NCI-H2081 treated with DMSO at 0.1 percent for 48 hours (cell line): ENCODE results near the gene SPTBN4.

Source experiments
- DNase-seq: peaks from one replicate; lab custom pipeline; 2025; lab: John Stamatoyannopoulos, UW

The SPTBN4 gene

GRCh38 chr19:40604647-40605215 is 137.9 kb downstream of the SPTBN4 start:
- no peak for DNase-seq

DNA sequence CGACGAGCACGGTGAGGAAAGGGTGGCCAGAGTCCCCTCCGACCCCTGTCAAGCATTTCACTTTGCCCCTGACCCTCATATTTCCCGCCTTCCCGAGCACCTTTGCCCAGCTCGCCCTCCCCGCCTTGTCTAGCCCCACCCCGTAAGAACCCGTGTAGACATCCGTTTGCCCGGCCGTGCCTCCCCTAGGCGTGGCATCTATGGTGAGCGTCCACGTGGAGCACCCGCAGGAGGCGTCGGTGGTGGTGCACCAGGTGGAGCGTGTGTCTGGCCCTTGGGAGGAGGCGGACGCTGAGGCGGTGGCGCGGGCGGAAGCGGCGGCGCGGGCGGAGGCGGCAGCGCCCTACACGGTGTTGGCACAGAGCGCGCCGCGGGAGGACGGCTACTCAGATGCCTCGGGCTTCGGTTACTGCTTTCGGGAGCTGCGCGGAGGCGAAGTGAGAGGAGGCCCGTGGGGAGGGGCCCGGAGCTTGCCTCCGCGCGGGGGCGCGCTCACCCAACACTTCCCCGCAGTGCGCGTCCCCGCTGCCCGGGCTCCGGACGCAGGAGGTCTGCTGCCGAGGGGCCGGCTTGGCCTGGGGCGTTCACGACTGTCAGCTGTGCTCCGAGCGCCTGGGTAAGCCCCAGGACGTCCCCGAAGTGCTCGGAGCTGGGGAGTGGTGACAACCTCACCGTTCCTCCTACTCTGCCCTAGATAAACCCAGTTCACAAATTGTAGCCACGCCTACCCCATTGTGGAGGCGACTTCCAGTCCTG is 138.6 kb downstream of the SPTBN4 start:
- no peak for DNase-seq

DNA sequence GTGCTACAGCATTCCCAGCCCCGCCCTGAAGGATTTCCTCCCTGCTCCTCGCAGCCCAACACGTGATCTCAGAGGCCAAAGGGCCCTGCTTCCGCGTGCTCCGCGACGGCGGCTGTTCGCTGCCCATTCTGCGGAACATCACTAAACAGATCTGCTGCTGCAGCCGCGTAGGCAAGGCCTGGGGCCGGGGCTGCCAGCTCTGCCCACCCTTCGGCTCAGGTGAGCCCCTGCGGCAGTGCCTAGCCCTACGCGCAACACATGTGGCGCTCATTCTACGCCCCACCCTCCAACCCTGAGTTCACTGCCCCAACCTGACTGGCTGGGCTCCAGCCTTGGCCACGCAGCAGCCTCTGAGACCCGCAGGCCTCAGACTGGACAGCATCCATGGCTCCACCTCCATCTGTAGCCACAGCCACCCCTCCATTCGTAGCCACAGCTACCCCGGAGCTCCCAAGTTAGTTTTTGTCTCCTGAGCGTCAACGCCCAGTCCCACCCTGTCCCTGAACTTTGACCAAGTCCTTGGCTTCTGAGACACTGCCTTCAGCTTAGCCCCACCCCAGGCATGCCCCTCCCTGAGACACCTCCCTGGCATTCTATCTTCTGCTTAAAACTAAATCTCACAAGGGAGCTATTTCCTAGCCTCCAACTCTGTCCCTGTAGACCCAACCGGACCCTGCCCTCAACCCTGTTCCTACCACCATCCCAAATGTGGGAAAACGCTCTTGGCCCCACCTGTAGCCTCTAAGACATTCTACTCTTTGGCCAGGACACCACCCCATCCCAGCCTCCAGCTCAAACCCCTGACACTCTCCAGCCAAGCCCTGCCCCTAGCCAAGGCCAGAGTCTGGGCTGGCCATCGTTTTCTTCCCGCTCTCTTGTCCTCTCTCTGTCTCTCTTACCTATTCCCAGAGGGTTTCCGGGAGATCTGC is 140.8 kb downstream of the SPTBN4 start:
- no peak for DNase-seq

DNA sequence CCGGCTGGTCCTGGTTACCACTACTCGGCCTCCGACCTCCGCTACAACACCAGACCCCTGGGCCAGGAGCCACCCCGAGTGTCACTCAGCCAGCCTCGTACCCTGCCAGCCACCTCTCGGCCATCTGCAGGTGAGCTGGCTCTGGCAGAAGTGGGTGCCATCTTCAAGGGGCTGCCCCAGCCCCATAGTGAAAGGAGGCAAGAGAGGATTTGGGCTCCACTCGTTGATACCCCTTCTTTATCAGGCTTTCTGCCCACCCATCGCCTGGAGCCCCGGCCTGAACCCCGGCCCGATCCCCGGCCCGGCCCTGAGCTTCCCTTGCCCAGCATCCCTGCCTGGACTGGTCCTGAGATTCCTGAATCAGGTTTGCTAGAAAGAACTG is 141.4 kb downstream of the SPTBN4 start:
- no peak for DNase-seq

DNA sequence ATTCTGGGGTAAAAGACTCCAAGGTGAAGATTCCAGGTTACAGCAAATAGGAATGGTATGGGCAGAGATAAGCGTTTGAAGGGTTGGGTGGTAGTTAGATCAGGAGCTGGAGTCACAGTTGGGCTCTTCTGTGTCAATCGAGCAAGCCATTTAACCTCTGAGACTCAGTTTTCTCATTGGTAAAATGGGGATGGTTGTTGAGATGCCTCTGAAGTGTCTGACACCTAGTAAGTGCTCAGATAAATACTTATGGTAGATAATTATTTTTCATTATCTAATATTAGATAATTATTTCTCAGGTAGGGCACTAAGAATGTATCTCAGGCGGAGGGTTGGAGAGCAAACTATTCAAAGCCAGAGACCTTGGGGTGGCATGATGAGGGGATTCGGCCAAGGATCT is 142.2 kb downstream of the SPTBN4 start:
- no peak for DNase-seq

DNA sequence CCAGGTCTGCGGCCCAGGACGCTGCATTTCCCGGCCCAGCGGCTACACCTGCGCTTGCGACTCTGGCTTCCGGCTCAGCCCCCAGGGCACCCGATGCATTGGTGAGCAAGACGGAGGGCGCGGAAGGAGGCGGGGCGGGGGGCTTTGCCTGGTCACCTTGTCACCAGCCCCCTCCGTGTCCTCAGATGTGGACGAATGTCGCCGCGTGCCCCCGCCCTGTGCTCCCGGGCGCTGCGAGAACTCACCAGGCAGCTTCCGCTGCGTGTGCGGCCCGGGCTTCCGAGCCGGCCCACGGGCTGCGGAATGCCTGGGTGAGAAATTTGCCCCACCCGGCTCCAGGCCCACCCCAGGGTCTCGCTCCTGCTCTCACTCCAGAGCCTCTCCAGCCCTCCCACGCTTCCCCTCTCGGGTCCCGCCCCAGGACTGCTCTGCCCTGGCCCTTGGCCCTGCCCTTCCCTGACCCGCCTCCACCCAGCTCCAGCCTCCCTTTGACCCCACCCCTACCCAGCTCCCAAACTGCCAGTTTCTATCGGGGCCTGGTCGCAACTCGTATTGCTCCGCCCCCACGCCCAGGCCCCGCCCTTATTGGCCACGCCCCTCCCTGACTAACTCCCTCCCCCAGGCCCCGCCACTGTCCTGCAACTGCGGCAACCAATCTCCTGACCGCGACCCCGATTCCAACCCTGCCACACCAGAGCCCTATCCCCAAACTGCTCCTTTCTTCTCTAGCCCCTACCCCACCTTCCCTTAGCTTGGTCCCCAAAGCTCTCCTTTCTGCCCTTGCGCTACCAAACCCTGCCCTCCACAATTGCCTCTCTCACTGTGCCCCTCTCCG is 143.0 kb downstream of the SPTBN4 start:
- DNase-seq, result no peak

DNA sequence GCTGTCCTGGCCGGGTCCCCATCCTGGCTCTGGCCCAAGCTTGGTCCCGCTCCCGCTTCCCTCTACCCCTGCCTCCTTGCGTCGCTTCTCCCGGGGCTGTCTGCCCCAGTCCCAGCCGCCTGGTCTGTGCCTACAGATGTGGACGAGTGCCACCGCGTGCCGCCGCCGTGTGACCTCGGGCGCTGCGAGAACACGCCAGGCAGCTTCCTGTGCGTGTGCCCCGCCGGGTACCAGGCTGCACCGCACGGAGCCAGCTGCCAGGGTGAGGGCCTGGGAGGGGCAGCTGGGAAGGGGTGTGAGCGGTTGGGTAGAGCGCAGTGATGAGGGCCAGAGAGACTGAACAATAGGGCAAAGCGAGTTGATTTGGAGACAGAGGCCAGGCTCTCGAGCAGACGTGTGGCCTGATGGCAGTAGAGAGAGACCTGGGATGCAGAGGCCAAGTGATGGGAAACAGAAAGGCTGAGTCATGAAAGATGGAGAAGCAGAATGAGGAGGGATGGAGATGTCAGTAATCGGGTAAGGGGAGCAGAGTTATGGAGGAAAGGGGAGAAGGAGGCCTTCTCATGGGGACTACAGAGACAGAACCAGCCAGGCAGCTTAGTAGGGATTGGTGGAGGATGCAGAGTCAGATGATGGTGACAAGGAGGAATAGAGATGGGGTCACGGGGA is 143.7 kb downstream of the SPTBN4 start:
- no peak for DNase-seq

DNA sequence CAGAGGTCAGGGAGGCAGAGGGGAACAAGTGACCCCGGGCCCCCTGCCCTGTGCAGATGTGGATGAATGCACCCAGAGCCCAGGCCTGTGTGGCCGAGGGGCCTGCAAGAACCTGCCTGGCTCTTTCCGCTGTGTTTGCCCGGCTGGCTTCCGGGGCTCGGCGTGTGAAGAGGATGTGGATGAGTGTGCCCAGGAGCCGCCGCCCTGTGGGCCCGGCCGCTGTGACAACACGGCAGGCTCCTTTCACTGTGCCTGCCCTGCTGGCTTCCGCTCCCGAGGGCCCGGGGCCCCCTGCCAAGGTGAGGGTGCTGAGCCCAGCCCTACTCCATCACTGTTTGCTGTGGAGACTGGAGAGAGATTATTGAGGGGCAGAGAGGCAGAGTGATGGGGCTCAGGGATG is 144.3 kb downstream of the SPTBN4 start:
- DNase-seq, result no peak

- no peak for DNase-seq
Measured at GRCh38 chr19:40611900-40612698, 145.3 kb downstream of the SPTBN4 start.

DNA sequence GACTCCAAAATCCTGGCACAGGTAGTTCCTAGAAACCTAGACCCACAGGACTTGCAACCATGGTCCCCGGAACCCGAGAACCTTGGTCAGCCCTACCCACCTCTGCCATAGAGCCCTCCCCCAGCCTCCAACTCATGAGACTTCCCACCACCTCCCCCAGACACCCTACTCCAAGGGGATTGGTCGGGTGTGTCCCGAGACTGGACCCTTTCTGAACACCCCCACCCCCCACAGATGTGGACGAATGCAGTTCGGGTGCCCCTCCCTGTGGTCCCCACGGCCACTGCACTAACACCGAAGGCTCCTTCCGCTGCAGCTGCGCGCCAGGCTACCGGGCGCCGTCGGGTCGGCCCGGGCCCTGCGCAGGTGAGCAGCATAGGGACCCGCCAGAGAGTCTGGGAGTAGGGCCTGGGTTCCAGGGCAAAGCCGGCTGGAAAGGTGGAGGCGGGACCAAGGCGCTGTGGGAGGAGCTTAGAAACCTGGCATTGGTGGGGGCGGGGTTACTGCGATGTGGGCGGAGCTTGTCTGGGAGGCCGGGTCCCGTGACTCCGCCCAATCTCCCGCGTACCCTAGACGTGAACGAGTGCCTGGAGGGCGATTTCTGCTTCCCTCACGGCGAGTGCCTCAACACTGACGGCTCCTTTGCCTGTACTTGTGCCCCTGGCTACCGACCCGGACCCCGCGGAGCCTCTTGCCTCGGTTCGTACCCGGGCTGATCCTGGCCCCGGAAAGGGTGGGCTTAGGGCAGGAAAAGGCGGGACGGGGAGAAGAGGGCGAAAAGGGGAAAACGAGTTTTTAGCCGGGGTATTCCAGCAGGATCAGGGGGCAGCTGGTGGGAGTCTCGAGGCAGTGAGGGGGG is 146.3 kb downstream of the SPTBN4 start:
- no peak for DNase-seq

DNA sequence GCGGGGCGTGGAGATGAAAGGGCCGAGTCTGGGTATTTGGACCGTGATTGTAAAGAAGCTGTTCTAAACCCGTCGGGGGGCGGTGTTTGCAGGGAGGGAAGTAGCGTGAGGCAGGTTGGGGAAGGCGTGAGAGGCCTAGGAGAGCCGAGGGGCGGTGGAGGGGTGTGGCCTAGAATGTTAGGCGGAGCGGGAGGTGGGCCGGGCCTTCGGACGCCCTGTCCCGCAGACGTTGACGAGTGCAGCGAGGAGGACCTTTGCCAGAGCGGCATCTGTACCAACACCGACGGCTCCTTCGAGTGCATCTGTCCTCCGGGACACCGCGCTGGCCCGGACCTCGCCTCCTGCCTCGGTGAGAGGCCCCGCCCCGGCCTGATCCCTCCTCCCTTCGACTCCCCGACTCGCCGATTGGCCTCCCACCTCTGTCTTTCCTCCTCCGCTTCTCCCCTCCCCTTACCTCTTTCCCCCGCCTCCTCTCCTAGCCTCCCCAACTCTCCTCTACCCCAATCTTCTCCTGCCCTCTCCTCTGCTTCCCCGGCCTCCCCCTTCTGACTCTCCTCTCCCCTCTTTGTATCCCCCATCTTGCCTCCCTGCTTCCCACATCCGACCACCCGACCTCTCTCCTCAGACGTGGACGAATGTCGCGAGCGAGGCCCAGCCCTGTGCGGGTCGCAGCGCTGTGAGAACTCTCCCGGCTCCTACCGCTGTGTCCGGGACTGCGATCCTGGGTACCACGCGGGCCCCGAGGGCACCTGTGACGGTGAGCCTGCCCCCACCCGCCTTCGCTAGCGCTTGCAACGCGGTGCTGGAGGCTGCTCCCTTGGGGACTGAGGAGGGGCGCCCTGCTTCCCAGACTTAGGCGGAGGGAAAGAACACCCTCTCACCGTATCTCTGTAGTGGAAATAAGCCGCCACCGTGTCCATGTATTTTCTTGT is 147.2 kb downstream of the SPTBN4 start:
- peak; percentile 19 for DNase-seq

- DNase-seq, result no peak
Measured at GRCh38 chr19:40614622-40615411, 148.0 kb downstream of the SPTBN4 start.

- DNase-seq, result no peak
Measured at GRCh38 chr19:40616178-40616577, 149.4 kb downstream of the SPTBN4 start.

GRCh38 chr19:40616941-40617340 is 150.1 kb downstream of the SPTBN4 start:
- no peak for DNase-seq

DNA sequence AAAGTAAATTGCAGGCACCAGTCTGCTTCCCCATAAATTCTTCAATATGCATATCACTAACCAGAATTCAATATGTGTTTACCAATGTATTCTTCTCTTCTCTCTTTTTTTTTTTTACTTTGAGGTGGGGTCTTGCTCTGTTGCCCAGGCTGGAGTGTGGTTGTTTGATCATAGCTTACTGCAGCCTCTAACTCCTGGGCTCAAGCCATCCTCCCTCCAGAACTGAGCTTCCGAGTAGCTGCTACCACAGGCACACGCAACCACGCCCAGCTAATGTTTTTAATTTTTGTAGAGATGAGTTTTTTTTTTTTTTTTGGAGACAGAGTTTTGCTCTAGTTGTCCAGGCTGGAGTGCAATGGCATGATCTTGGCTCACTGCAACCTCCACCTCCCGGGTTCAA is 151.2 kb downstream of the SPTBN4 start:
- no peak for DNase-seq

DNA sequence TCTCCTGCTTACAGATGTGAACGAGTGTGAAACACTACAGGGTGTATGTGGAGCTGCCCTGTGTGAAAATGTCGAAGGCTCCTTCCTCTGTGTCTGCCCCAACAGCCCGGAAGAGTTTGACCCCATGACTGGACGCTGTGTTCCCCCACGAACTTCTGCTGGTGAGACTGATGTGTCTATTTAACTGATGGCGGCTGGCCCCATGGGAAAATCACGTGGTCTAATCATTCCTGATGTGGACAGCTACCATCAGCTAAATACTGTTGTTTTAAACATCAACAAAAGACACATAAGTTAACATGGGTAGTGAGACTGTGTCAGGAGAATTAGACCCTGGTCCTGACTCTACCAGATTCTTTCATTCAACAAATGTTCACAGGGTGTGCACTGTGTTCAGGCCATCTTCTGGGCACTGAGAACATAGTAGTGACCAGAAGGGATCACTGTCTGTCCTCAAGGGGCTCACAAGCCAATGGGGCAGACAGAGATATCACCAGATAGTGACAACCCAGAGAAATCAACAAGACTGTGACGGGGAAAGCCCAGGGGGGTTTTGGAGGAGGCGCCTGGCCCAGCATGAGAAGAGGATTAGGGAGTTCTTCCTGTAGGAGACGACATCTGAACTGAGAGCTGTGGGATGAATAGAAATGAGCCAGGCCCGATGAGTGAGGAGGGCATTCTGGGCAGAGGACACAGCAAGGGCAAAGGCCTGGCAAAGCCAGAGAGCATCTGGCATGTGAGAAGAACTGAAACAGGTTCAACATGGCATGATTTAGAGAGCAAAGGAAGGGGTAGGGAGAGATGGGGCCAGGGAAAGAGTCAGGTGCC is 152.7 kb downstream of the SPTBN4 start:
- DNase-seq, result no peak

DNA sequence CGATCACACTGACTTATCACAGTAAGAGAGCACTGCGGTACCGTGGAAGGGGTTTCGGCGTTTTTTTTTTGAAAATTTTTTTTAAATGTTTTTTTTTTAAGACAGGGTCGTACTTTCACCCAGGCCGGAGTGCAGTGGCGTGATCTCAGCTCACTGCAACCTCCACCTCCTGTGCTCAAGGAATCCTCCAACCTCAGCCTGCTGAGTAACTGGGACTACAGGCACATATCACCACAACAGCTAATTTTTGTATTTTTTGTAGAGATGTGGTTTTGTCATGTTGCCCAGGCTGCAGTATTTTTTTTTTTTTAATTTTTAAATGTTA is 153.3 kb downstream of the SPTBN4 start:
- no peak for DNase-seq
